GM04503 (cell line): ENCODE measurements around the gene SWAP70.
"Not testable (repeated sequence)": the region's sequence is repeated elsewhere in the genome, so short reads cannot be mapped to it uniquely, and the experiment has no call there.

Source experiments
- DNase-seq: peaks from one replicate; pipeline ENCODE4 v3.0.0-alpha.2; 2012; ENCODE audit warnings: low read depth

SWAP70 gene

DNA sequence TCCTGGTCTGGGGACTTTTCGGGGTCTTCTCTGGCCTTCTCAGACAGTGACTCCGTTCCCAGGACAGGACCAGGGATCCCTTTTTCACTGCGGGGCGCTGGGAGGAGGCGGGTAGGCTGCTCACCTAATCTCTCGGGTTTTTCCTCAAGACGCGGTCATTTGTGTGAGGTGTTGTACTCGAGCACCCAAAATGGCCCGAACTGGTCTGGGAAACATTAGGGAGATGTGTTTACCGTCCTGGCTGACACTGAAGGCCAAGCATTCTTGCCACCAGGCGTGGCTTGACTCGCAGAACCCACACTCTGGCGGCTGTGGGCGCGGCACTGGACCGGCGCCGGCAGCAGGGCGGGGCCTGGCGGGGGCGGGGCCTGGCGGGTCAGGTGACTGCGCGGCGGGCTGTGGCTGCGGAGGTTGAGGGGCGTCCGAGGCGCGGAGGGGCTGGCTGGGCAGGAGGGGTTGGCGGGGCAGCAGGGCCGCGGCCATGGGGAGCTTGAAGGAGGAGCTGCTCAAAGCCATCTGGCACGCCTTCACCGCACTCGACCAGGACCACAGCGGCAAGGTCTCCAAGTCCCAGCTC is at the start of gene SWAP70:
Gene SWAP70, plus strand, starts transcription at position 379 of the 577 bp plus-strand sequence. Its CDS starts 103 bp downstream, at position 482.
- peak; percentile 61 for DNase-seq

DNA sequence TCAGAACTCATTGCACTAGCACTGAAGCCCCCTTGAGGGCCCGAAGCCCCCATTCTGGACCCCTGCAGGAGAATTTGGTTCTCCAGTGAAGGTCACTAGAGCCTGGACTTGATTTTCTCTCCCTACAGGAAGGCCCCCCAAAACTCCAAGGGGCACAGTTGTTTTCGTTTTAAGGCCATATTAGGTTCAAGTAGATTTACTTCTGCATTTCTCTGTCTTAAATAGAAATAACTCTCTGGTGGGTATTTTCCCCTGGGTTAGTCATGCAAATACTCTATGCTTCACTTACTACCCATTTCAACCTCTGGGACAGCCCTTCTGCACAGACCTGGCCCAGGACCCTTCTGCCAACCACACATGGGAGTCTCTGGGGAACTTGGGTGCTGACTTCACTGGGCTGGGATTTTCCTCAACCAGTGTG is 48.8 kb upstream of the SWAP70 start:
- no peak for DNase-seq

DNA sequence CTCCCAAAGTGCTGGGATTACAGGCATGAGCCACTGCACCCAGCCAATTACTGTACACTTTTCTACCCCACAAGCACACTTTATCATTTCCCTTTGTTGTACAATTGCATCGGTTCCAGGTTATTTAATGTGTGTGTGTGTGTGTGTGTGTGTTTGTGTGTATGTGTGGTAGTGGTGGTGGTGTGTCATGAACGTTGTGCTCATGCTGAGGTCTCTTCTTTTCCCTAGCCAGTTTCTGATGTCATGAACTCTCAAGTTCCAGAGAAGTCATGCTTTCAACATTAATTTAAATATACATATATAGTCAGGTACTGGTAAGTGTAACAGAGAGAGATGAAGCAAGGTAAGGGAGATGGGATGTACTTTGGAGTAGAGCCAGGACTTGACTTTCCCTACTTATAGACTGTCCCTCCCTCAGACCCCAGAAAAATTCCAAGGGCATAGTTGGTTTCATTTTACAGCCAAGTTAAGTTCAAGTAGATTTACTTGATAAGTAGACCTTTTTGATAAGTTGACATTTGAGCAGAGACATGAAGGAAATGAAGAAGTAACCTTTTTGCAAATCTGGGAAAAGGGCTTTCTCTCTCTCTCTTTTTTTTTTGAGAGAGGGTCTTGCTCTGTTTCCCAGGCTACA is 47.7 kb upstream of the SWAP70 start:
- no peak for DNase-seq

DNA sequence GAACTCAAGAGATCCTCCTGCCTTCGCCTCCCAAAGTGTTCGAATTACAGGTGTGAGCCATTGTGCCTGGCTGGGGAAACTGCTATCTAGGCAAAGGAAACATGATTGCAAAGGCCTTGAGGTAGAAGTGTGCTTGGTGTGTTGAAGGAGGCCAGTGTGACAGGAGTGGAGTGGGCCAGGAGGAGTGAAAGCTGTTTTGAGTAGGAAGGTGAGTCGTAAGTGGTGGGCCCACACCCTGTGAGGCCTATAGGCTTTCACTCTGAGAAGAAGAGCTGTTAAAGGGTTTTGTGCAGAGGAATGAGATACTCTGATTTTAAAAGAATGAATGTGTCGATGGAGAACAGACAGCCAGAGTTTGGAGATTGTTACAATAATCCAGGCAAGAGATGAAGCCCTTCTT is 47.0 kb upstream of the SWAP70 start:
- no peak for DNase-seq

DNA sequence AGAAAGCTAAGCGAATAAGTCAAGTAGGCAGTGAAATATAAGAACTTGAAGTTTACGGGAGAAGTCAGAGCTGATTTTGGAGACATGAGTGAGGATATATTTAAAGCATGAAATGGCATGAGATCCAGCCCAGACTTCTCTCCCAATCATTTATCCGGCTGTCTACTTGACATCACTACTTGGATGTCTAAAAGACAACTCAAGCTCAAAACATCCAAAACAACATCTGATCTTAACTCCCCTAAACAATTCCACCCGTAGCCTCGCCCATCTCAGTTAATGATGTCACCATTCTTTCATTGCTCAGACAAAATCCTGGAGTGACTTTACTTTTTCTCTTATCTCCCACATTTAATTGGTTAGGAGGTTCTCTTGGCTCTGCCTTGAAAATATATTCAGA is 45.9 kb upstream of the SWAP70 start:
- DNase-seq: peak; percentile 91

DNA sequence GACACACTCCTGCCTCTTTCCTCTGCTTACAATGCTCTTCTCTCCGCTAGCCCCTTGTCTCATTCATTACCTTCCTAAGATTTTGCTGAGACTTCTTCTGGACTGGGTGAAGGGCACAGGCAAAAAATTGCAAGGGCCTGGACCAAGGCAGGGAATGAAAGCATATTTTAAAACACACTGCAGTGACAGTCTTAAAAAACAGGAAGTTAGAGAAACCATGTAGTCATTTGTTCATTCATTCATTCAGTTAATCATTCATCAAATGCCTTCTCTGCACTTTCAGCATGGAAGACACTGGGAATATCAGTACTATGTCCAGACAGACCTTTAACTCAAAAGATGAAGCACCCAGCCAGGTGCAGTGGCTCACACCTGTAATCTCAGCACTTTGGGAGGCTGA is 44.9 kb upstream of the SWAP70 start:
- DNase-seq: no peak

DNA sequence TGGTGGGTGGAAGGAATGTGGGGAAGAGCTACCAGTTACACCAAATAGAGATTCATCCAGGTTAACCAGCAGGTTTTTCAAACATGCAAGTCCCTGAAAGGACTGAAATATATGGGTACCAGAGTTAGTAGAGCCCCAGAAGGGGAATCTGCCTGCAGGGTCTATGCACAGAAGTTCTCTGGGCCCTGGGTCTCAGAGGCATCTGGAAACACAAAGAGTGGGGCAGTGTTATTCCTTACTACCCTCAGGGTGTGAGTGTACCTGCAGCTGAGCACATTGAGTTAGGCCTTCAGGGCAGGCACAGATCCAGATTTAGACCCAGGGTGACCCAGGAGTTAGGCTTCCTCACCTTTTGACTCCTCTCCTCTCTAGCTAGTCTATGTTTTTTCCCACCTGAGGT is 43.9 kb upstream of the SWAP70 start:
- no peak for DNase-seq

DNA sequence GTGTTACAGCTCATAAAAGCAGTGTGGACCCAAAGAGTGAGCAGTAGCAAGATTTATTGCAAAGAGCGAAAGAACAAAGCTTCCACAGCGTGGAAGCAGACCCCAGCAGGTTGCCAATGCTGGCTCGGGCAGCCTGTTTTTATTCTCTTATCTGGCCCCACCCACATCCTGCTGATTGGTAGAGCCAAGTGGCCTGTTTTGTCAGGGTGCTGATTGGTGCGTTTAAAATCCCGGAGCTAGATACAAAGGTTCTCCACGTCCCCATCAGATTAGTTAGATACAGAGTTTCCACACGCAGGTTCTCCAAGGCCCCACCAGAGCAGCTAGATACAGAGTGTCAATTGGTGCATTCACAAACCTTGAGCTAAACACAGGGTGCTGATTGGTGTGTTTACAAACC is 41.5 kb upstream of the SWAP70 start:
- not testable (repeated sequence) for DNase-seq

DNA sequence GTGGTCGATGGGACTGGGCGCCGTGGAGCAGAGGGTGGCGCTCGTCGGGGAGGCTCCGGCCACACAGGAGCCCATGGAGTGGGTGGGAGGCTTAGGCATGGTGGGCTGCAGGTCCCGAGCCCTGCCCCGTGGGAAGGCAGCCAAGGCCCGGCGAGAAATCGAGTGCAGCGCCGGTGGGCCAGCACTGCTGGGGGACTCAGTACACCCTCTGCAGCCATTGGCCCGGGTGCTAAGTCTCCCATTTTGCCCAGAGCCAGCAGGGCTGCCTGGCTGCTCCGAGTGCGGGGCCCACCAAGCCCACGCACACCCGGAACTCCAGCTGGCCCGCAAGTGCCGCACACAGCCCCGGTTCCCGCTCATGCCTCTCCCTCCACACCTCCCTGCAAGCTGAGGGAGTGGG is 40.8 kb upstream of the SWAP70 start:
- DNase-seq: not testable (repeated sequence)

DNA sequence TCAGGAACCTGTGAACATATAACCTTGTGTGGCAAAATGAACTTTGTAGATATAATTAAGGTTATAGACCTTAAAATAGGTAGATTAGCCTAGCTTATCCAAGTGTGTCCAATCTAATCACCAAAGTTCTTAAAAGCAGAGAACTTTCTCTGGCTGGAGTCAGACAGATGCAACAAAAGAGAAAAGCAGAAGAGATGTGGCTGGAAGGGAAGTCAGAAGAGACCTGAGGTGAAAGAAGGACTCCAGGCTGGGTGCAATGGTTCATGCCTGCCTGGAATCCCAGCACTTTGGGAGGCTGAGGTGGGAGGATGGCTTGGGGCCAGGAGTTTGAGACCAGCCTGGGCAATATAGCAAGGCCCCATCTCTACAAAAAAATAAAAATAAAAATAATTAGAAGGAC is 39.4 kb upstream of the SWAP70 start:
- no peak for DNase-seq

DNA sequence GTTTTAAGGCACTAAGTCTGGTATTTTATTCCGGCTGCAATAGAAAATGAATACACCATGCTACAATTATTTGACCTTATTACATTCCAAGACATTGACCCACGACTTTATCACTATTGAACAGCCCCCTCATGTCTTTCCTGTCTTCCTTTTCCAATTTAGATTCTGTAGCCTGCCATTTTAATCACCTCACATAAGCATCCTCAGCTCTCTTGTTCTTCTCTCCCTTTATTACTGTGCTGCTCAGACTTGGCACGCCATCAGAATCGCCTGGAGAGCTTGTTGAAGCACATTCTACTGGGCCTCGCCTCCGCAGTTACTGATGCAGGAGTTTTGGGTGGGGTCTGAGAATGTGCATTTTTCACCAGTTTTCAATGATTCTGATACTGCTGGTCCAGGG is 38.7 kb upstream of the SWAP70 start:
- DNase-seq: no peak

DNA sequence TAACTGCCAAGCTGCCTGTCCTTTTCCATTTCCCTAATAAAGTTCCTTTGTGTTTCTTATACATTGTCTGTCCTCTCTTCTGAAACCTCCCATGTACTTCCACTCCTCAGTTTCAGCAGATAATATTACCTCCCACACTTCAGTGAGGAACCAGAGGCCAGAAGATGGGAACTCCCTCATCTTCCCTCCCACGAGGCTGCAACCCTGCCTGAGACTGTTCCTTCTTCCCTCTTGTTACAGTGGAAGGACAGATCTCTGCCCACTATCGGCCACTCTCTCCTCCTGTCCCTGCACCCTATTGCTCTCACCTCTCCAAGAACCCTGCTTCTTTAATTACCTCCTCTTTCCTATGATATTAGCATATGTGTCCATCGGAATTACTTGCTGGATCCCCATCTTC is 38.1 kb upstream of the SWAP70 start:
- no peak for DNase-seq

DNA sequence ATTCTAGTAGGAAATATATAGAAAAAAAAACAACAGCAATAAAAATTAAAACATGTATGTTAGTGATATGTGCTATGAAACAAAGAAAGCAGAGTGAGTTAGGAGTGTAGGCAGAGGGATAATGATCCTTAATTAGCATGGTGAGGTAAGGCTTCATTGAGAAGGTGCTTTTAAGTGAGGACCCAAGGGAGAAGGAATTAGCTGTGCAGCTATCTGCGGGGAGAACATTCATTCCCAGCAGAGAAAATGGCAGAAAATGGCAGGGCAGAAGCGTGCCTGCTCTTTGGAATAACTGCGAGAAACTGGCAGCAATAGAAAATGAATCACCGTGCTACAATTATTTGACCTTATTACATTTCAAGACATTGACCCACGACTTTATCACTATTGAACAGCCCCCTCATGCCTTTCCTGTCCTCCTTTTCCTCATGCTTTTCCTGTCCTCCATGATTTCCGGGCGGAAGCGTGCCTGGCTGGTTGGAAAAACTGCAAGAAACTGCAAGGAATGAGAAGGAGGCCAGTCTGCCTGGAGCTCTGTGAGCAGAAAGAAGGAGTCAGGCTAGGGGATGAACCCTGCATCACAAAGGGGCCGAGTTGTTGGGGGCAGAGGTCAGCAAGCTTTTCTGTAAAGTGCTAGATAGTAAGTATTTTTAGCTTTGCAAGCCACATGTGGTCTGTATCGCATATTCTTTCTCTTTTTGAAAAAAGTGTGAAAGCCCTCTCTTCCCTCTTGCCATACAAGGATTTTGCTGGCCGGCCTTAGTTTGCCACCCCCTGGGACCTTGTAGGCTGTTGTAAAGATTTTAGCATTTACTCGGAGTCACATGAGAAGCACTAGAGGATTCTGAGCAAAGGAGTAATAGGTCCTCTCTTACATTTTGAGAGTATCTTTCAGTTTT is 37.1 kb upstream of the SWAP70 start:
- no peak for DNase-seq

DNA sequence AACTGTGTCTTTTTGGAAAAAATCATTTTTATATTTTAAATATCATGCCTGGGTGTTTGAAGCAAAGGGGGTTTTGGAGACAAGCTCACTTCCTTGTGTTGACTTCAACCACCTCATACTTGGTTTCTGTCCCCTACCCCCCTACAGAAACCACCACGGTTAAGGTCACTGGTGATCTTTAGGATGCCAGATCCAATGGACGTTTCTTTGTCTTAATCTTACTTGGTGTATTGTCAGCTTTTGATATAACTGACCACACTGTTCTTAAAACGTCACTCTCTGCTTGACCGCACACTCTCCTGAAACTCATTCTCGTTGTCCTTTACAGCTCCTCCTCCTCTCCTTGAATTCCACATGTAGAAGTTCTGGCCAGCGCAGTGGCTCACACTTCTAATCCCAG is 34.8 kb upstream of the SWAP70 start:
- no peak for DNase-seq

DNA sequence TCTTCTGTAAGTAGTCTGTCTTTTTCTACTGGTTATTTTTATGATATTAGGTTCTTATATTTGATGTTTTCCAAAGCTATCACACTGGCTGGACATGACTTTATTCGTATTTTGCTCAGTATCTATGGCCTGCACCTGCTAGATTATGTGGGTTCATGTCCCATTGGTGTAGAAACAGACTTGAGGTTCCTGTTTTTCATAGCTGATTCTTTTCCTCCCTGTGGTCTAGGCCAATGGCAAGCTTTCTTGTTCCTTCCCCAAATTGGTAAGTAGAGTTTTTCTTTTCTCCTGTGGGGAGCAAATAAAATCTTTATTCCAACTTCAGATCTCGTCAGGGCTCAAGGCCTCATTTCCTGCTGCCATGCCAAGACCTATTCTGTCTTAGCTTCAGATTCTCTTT is 30.2 kb upstream of the SWAP70 start:
- DNase-seq: no peak

DNA sequence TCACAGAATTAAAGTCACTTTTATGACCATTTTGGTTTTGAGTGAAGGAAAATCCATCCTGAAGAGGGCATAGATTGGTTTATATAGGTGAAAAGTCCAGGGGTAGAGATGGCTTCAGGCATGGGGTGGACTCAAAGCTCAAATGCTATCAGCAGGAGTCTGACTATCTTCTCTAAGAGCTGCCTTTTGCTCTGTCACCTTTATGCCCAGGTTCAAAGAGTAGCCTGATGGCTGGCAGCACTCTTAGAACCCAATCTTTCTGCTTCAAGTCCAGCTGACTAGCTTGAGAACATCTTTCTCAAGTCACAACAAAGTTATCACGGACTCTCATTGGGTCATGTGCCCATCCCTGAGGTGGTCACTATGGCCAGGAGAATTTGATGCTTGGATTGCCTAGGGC is 27.2 kb upstream of the SWAP70 start:
- no peak for DNase-seq

DNA sequence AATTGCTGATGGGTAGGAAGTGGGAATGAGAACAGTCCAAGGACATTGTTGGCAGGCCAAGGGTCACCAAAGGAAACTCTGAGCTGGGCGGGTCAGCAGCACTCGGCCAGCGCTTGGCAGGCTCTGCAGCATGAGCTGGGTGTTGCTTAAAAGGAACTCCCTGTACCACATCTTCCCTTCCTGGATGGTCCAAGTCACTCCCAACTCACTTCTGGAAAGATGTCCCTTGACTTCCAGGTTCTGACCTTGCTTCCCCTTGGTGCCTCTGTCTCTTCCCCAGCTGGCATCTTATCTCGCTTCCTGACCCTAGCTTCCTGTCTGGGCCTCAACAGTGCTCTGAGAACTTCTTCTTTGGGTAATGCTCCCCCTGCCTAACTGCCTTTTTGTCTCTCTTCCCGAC is 24.8 kb upstream of the SWAP70 start:
- no peak for DNase-seq

DNA sequence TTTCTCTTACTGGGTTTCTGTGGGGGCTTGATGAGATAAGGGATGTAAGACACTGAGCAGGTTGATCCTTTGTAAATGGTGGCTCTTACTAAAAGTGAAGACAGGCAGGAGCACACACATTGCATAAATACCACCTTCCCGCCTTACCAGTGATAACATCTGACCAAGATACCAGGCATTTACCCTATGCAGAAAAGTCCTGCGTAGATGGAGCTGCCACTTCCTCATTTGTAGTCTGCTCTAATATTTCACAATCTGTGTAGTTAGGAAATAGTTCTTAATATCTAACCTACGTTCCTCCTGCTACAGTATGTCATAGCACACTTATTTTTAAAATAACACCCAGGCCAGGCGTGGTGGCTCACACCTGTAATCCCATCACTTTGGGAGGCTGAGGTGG is 23.9 kb upstream of the SWAP70 start:
- DNase-seq: no peak

DNA sequence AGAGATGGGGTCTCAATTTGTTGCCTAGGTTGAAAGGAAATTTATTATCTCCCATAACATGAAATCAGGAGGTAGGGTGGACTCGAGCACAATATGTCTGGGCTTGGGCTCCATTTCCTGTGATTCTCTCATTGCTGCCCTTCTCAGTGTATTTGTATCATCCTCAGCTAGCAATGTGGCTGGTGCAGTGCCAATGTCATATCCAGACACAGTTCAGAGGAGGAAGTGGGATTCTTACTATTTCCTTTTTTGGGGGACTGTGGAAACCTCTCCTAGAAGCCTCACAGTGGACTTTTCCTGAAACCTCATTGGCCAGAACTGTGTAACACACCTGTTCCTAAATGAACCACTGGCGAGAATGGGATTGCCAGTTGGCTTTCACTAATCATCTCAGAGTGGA is 21.0 kb upstream of the SWAP70 start:
- DNase-seq: no peak

DNA sequence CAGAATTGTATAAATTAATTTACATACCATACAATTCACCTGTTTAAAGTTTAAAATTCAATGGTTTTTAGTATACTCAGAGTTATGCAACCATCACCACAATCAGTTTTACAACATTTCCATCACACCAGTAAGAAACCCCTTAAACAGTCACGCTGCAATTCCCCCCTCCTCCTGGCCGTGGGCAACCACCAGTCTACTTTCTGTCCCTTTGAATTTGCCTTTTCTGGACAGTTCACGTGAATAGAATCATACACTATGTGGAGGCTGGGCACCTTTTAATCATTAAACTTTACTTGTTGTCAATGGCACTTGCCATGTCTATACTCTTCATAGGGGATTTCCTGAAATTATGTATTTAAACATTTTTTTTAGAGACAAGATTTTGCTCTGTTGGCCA is 20.1 kb upstream of the SWAP70 start:
- DNase-seq: no peak

DNA sequence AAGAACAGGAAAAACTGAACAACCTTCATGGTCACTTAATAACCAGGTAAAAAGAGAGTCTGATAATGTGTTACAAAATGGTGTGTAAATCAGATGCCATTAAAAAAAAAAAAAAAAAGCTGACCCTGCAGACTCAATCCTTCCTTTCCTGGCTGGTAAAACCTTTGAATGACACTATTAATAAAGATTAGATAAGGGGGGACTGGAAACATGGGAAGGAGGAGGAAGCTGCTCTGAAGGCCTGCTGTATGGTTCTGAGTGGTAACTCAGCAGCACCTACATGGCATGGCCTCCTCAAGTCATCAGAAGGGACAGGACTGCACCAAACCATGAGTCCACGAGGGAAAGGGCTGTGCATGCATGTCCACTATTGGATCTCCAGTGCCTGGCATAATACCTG is 18.0 kb upstream of the SWAP70 start:
- DNase-seq: no peak

DNA sequence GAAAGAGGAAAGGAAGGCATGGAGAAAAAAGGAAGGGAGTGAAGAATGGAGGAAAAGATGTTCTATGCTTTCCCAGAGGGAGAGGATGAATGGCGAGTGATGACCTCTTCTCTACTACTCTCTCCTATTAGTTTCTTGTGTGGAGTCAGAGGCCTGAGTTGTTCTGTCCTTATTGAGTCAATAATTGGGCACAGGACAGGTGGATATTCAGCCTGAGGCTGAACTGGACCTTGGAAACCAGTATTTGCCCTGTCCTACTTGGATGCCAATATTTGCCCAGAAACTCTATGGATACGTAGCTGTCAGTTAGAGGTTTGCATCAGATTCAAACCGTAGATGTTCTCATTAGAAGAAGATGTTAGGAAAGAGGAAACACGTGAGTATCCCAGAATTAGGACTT is 17.6 kb upstream of the SWAP70 start:
- no peak for DNase-seq

DNA sequence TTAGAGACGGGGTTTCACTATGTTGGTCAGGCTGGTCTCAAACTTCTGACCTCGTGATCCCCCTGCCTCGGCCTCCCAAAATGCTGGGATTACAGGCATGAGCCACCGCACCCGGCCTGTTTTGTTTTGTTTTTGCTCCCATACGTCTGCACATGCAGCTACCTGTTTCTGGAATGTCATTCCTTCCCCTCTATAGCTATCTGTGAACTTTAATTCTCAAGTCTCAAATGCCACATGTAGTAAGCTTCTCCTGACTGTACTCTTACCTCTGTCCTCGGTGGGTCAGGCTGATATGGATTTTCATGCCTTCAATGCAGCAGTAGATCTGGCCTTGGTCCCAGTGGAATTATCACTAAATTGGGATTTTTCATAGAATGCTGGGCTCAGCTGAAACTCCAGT is 12.4 kb upstream of the SWAP70 start:
- no peak for DNase-seq
